VCaP (cell line): ENCODE data around the gene CIAO3.

Experiments used
- H3K27ac ChIP-seq: fragments of 450-650 bp; 2 replicates; pipeline ENCODE4 v1.5.1; 2017
- TF ChIP-seq, protein P1 (sequence below): fragments of 450-650 bp; conservative IDR thresholded peaks from 2 replicates; pipeline ENCODE4 v1.5.1; 2017; ENCODE audit warnings: mild to moderate bottlenecking, moderate library complexity

Gene CIAO3

GRCh38 chr16:762595-763268, 21.9 kb upstream of the CIAO3 start:
- H3K27ac ChIP-seq = no peak overlapping the region

DNA sequence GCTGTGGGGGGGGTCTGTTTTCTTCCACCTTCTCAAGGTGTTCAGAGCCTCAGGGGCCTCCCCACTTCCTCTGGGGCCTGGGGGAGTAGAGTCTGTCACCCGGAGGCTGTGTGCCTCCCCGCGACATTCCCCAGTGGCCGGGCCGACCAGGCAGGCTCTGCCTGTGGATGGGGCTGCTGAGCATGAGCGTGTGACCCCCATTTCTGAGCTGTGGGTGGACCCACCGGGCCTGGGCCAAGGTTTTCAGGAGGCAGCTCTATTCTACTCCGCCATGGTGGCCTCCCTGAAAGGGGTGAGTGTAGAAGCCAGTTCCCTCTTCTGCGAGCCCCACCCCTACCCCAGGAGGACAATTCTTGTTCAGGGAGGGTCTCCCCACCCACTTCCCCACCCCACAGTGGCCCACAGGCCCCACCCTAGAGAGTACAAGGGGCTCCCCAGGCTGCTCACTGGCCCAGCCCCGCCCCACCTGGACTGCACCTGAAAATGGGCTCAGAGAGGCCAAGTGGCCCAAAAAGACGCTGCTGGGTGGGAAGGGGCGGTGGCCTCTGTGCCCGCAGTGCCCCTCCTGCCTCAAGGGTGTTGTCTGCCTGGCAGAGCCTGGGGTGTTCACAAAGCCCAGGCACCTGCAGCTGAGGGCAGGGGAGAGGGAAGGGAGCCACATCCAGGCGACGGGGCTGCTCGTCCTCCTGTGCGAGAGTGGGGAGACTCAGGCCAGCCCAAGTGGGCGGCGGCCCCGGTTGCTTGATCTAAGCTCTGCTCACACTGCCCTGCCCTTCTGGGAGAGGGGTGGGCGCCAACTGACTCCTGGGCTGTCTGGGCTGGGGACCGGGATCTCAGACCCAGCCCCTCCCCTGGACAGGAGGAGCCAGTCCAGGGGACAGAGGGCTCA, 21.1 kb upstream of the CIAO3 start:
- TF ChIP-seq, protein P1, sequence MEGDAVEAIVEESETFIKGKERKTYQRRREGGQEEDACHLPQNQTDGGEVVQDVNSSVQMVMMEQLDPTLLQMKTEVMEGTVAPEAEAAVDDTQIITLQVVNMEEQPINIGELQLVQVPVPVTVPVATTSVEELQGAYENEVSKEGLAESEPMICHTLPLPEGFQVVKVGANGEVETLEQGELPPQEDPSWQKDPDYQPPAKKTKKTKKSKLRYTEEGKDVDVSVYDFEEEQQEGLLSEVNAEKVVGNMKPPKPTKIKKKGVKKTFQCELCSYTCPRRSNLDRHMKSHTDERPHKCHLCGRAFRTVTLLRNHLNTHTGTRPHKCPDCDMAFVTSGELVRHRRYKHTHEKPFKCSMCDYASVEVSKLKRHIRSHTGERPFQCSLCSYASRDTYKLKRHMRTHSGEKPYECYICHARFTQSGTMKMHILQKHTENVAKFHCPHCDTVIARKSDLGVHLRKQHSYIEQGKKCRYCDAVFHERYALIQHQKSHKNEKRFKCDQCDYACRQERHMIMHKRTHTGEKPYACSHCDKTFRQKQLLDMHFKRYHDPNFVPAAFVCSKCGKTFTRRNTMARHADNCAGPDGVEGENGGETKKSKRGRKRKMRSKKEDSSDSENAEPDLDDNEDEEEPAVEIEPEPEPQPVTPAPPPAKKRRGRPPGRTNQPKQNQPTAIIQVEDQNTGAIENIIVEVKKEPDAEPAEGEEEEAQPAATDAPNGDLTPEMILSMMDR = no peak
- H3K27ac ChIP-seq = no peak overlapping the region

More at GRCh38 chr16:762595-763268, 21.9 kb upstream of the CIAO3 start:
- TF ChIP-seq, protein P1 = no peak

GRCh38 chr16:760545-761343, 19.9 kb upstream of the CIAO3 start, which contains the start of gene MSLN:
TSS of gene MSLN (plus strand) at chr16:760734. CDS start at chr16:762681, 1,947 bp downstream.
- TF ChIP-seq, protein P1 = no peak
- no peak within 1 kb of the TSS for H3K27ac ChIP-seq

DNA sequence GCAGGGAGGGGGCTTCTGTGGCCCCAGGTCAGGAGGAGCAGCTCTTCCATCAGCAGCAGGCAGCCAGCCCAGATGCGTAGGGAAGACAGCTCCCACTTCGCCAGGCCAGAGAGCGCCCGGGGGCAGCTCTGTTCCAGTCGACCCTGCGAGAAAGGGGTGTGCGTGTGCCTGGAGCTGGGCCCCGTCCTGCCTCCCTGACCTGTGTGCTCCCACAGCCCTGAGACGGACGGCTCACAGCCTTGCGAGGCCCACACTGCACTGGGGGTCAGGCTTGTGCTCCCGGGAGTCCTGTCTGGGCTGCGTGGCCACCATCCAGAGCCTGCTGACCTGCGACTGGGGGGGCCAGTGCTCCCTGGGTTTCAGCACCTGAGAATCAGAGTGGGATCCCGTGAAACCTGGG, 19.3 kb upstream of the CIAO3 start:
- H3K27ac ChIP-seq = no peak overlapping the region
- TF ChIP-seq, protein P1 = no peak

DNA sequence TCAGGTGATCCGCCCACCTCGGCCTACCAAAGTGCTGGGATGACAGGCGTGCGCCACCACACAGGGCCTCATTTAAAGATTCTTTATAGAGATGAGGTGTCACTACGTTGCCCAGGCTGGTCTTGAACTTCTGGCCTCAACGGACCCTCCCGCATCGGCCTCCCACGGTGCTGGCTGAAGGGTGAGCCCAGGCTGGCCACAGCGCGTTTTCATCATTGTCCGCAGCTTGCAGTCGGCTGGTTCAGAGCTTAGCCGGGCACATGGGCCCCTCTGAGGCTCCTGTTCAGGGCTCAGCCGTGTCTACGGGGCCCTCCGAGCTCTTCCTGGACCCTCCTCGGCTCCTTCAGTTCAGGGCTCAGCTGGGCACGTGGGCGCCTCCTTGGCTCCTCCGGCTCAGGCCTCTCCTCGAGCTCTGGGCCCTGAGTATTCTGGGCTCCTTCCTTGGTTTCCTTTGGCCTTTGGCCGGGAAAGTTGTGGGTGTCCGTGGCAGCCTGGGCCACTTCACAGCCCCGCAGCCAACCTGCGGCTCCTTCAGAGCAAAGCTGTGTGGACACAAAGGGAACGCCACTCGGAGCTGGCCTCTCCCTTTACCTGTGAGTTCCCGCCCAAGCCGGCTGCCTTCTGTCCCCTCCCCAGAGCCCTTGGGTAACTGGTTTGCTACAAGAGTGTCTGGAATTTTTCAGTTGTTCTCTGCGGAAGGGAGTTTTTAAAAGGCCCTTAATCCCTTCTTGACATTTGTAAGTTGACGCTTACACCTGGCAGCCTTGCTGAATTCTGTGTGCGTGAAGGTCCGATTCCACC, 18.5 kb upstream of the CIAO3 start:
- TF ChIP-seq, protein P1 = no peak
- H3K27ac ChIP-seq = no peak overlapping the region

DNA sequence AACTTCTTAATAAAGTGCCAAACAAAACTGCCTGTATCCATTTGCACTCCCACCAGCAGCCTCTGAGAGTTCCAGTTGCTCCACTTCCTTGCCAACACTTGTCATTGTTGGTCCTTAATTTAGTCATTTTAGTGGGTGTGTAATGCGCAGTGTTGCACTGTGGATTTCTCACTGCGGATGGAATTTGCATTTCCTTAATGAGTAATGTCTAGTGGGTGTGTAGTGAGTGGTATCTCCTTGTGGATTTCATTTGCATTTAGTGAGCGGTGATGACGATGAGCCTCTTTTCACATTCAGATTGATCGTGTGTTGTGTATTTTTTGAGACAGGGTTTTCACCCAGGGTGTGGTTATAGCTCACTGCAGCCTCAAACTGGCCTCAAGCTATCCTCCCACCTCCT, 15.6 kb upstream of the CIAO3 start:
- TF ChIP-seq, protein P1 = no peak
- H3K27ac ChIP-seq = no peak overlapping the region
